H4 (cell line): ENCODE results near the gene PTP4A1. TPM values are rescaled to one million over a fixed set of nuclear protein-coding genes. Genes with fewer than 3 reads are reported as not detected.

Source experiments
- DNase-seq: peaks from one replicate; pipeline ENCODE4 v3.0.0-alpha.2; 2015; ENCODE audit warnings: low spot score
- total RNA-seq: library from RNA; depleted of rRNA; stranded (reverse); fragments of >200 nt; shearing (Covaris generic); gene quantifications from 2 replicates; pipeline ENCODE4 v1.2.3, GENCODE V29; 2014

PTP4A1 gene
- total RNA-seq, 1 experiment from 2014 or later = 35.8 TPM

GRCh38 chr6:63556369-63556768 lies 15.9 kb upstream of the PTP4A1 start:
- DNase-seq = no peak

- no peak for DNase-seq
Observed at GRCh38 chr6:63558278-63558677, 14.0 kb upstream of the PTP4A1 start.

- no peak for DNase-seq
Observed at GRCh38 chr6:63560801-63561287, 11.4 kb upstream of the PTP4A1 start.

GRCh38 chr6:63561288-63561687 lies 11.0 kb upstream of the PTP4A1 start:
- DNase-seq = no peak

- DNase-seq = no peak
Observed at GRCh38 chr6:63563235-63563634, 9.0 kb upstream of the PTP4A1 start.

- no peak for DNase-seq
Observed at GRCh38 chr6:63565058-63565726, 7.1 kb upstream of the PTP4A1 start.

- DNase-seq = no peak
Observed at GRCh38 chr6:63565727-63566596, 6.3 kb upstream of the PTP4A1 start.

- DNase-seq = no peak
Observed at GRCh38 chr6:63567966-63568365, 4.3 kb upstream of the PTP4A1 start.

GRCh38 chr6:63571361-63572043 lies 778 bp upstream of the PTP4A1 start:
- DNase-seq = peak; percentile 81

- DNase-seq = no peak
Observed at GRCh38 chr6:63572747-63573075, 431 bp downstream of the PTP4A1 start.

GRCh38 chr6:63573076-63573898 lies 1.0 kb downstream of the PTP4A1 start:
- peak; percentile 58 for DNase-seq

GRCh38 chr6:63573899-63574553 lies 1.7 kb downstream of the PTP4A1 start:
- DNase-seq = peak; percentile 88

- DNase-seq = no peak
Observed at GRCh38 chr6:63574554-63574900, 2.2 kb downstream of the PTP4A1 start.

- no peak for DNase-seq
Observed at GRCh38 chr6:63576147-63576772, 4.0 kb downstream of the PTP4A1 start.

GRCh38 chr6:63576985-63577712 lies 4.9 kb downstream of the PTP4A1 start:
- DNase-seq = no peak

GRCh38 chr6:63578757-63579156 lies 6.5 kb downstream of the PTP4A1 start:
- DNase-seq = no peak

GRCh38 chr6:63579937-63580703 lies 7.8 kb downstream of the PTP4A1 start:
- no peak for DNase-seq

GRCh38 chr6:63580704-63580961 lies 8.4 kb downstream of the PTP4A1 start:
- no peak for DNase-seq

- no peak for DNase-seq
Observed at GRCh38 chr6:63581355-63582013, 9.2 kb downstream of the PTP4A1 start.
